Activated B cell treated with CpG ODN at 0.5 μM for 24 hours (primary cell): ENCODE results near the gene SYT12. TPM values are rescaled to one million over a fixed set of nuclear protein-coding genes. Genes with fewer than 3 reads are reported as not detected.
A peak's percentile ranks its signal among the peaks of the same experiment; 100 is the strongest.

Experiments
- ATAC-seq: fragments of 200-7000 bp; cut with Tn5 transposase; one replicate; pipeline ENCODE4 v1.10.0; 2021; ENCODE audit warnings: low read depth, mild to moderate bottlenecking, moderate library complexity
- CTCF ChIA-PET: fragments of 350-600 bp; sonication (Branson Sonifier 250); formaldehyde crosslinking; loops from one replicate; lab custom pipeline; 2021; ENCODE audit warnings: antibody characterized with exemption; lab: Charles Lee
- POLR2A ChIA-PET: fragments of 350-600 bp; sonication (Branson Sonifier 250); formaldehyde crosslinking; loops from one replicate; lab custom pipeline; 2021; ENCODE audit warnings: antibody characterized with exemption; lab: Charles Lee
- DNase-seq: peaks from one replicate; pipeline ENCODE4 v3.0.0; 2022
- H3K27ac Mint-ChIP-seq: one replicate; pipeline ENCODE4 v1.8.0; 2020; ENCODE audit warnings: mixed read lengths
- H3K27me3 Mint-ChIP-seq: one replicate; pipeline ENCODE4 v1.8.0; 2021; ENCODE audit warnings: mixed read lengths
- H3K36me3 Mint-ChIP-seq: one replicate; pipeline ENCODE4 v1.8.0; 2021; ENCODE audit warnings: low read depth, mixed read lengths
- H3K4me1 Mint-ChIP-seq: one replicate; pipeline ENCODE4 v1.8.0; 2021; ENCODE audit warnings: mixed read lengths
- H3K4me3 Mint-ChIP-seq: one replicate; pipeline ENCODE4 v1.8.0; 2020; ENCODE audit warnings: mild to moderate bottlenecking, mixed read lengths
- H3K9me3 Mint-ChIP-seq: one replicate; pipeline ENCODE4 v1.8.0; 2020; ENCODE audit warnings: mixed read lengths
- CTCF ChIP-seq: fragments of 200-600 bp; IDR thresholded peaks from one replicate; pipeline ENCODE4 v1.8.0; 2022; ENCODE audit warnings: antibody characterized with exemption, mild to moderate bottlenecking
- intact Hi-C: fragments of 100-400 bp; cut with micrococcal nuclease; formaldehyde crosslinking; loops from one replicate; pipeline ENCODE4 v1.15.1; 2024
- total RNA-seq: library from RNA; stranded (reverse); gene quantifications from 2 replicates; pipeline ENCODE4 v1.2.3, GENCODE V29; 2022

Gene SYT12
- total RNA-seq, 1 donor from 2014 or later = not detected

DNA sequence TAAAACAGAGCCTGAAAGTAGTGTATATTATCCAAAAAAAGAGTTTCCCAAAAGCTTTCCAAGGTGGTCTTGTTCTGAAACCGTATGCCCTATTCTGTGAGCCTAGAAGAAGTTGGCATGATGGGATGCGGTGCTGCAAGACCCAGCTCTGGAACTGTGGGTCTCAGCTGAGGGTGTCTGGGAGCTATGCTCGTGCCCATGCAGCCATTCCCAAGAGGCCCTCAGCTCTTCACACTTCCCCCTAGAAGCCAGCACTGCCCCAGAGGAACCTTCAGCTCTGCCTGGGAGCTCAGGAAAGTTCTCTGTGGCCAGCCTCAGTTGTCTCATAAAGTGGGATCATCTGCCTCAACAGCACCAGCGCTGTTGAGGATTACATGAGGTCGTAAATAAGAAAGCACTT is 6.4 kb upstream of the SYT12 start:
- intact Hi-C loops = no loop called here
- H3K27ac Mint-ChIP-seq = no peak overlapping the region
- POLR2A ChIA-PET = no interaction called here
- H3K4me3 Mint-ChIP-seq = no peak overlapping the region
- TF ChIP-seq CTCF = no peak
- H3K4me1 Mint-ChIP-seq = no peaks in the 10 kb centered on the region
- CTCF ChIA-PET = no interaction called here
- ATAC-seq (no peak), DNase-seq (no peak)
- no peaks in the 10 kb centered on the region for H3K36me3 Mint-ChIP-seq
- H3K9me3 Mint-ChIP-seq = peaks cover 2% of the 10 kb centered on the region
- H3K27me3 Mint-ChIP-seq = peaks cover 47% of the 10 kb centered on the region

DNA sequence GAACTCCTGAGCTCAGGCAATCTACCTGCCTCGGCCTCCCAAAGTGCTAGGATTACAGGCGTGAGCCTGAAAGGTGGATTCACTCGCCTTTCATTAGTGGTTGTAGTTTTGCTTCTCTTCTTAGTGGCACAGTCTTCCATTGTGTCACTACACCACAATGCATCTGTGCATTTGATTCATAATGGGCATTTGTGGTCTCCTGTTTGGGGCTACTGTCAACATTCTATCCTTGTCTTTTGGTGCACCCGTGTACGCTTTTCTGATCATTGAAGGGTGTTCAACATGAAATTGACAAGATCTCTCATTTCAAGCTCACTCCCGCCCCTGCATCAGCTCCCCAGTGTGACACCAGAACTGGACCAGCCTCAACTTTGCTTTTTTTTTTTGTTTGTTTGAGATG is 2.0 kb upstream of the SYT12 start:
- intact Hi-C loops = no loop called here
- POLR2A ChIA-PET = no interaction called here

GRCh38 chr11:67022341-67022933 is 497 bp upstream of the SYT12 start:
- H3K4me1 Mint-ChIP-seq = peaks cover 28% of the 10 kb centered on the region
- ATAC-seq = no peak
- CTCF ChIA-PET = no interaction called here
- no peak for TF ChIP-seq CTCF
- no peak overlapping the region for H3K4me3 Mint-ChIP-seq
- peaks cover 54% of the 10 kb centered on the region for H3K27me3 Mint-ChIP-seq
- H3K27ac Mint-ChIP-seq = no peak overlapping the region
- intact Hi-C loops = no loop called here
- POLR2A ChIA-PET = no interaction called here
- no peaks in the 10 kb centered on the region for H3K36me3 Mint-ChIP-seq
- no peak for DNase-seq
- H3K9me3 Mint-ChIP-seq = peaks cover 2% of the 10 kb centered on the region

More for the DNA sequence above, 2.0 kb upstream of the SYT12 start:
- H3K36me3 Mint-ChIP-seq = no peaks in the 10 kb centered on the region
- peaks cover 56% of the 10 kb centered on the region for H3K27me3 Mint-ChIP-seq
- no peak overlapping the region for H3K4me3 Mint-ChIP-seq
- DNase-seq (no peak), ATAC-seq (no peak)
- H3K4me1 Mint-ChIP-seq = peaks cover 23% of the 10 kb centered on the region
- H3K27ac Mint-ChIP-seq = no peak overlapping the region
- H3K9me3 Mint-ChIP-seq = peaks cover 2% of the 10 kb centered on the region
- CTCF ChIA-PET = no interaction called here
- no peak for TF ChIP-seq CTCF

- DNase-seq (no peak), ATAC-seq (no peak)
- H3K27ac Mint-ChIP-seq = no peak overlapping the region
- intact Hi-C loops = no loop called here
- CTCF ChIA-PET = no interaction called here
- peaks cover under 1% of the 10 kb centered on the region for H3K9me3 Mint-ChIP-seq
- peaks cover 43% of the 10 kb centered on the region for H3K4me1 Mint-ChIP-seq
- peaks cover 52% of the 10 kb centered on the region for H3K27me3 Mint-ChIP-seq
- TF ChIP-seq CTCF = no peak
- POLR2A ChIA-PET = no interaction called here
- H3K4me3 Mint-ChIP-seq = peak overlapping the region; percentile 74
- H3K36me3 Mint-ChIP-seq = no peaks in the 10 kb centered on the region
Measured at GRCh38 chr11:67023957-67024353, 1.0 kb downstream of the SYT12 start.

- no peak for TF ChIP-seq CTCF
- Mint-ChIP-seq H3K9me3 (no peaks in the 10 kb centered on the region), H3K4me3 (peak overlapping the region; percentile 4), H3K27ac (no peak overlapping the region), H3K4me1 (peaks cover 43% of the 10 kb centered on the region), H3K36me3 (no peaks in the 10 kb centered on the region), H3K27me3 (peaks cover 52% of the 10 kb centered on the region)
- ATAC-seq (no peak), DNase-seq (no peak)
- intact Hi-C loops = no loop called here
- POLR2A ChIA-PET = no interaction called here
- CTCF ChIA-PET = no interaction called here
Measured at GRCh38 chr11:67024410-67024809, 1.5 kb downstream of the SYT12 start.
